Frontal cortex (tissue), 4 donors: ENCODE results near the gene IFT80. TPM values are rescaled to one million over a fixed set of nuclear protein-coding genes. Genes with fewer than 3 reads are reported as not detected.
"Not testable (repeated sequence)": the region's sequence is repeated elsewhere in the genome, so short reads cannot be mapped to it uniquely, and the experiment has no call there.

ENCODE experiments used
- DNase-seq, 2 donors: peaks; one replicate each; pipeline ENCODE4 v3.0.0; 2012; ENCODE audit warnings: low spot score in 2 of 2
- FAIRE-seq: peaks from 2 replicates; lab custom pipeline; 2012; peaks lifted over from hg19 to GRCh38; lab: Jason Lieb, UNC
- total RNA-seq: library from RNA; depleted of rRNA; stranded (reverse); fragments of >200 nt; gene quantifications from one replicate; pipeline ENCODE4 v1.2.3, GENCODE V29; 2014
- donor health status: control.
- donor health status: control.
- donor health status: control.

The IFT80 gene
- total RNA-seq, 1 donor from 2014 or later: 42.4 TPM

DNA sequence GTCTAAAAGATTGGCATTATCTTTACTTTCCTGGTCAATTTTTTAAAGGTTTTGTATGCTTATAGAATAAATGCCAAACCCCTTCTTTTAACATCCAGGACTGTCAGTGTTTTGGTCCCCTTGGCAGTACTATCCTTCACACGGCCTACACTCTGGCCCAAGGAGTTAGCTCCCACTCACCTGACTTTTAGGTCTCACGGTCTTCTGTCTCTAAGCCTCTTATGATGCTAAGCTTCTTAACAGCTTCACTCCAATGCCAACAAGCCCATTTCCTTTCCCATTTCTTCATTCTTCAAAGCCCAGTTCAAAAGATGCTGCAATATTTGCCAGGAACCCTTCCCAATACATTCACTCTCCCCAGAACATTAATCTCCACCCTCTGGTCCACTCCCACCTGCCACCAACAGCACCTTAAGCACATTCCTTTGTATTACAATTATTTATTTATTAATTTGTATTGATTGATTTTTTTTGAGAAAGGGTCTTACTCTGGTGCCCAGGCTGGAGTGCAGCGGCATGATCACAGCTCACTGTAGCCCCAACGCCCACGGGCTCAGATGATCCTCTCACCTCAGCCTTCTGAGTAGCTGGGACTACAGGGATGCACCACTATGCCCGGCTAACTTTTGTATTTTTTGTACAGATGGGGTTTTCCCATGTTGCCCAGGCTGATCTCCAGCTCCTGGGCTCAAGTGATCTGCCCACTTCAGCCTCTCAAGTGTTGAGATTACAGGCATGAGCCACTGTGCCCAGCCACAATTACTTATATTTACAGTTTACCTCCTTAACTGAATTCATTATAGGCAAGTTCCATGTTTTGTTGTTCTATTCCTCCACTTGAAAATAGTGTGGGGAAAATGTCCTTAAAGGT is 27.8 kb downstream of the IFT80 start:
- FAIRE-seq: no peak
- DNase-seq: no peak

DNA sequence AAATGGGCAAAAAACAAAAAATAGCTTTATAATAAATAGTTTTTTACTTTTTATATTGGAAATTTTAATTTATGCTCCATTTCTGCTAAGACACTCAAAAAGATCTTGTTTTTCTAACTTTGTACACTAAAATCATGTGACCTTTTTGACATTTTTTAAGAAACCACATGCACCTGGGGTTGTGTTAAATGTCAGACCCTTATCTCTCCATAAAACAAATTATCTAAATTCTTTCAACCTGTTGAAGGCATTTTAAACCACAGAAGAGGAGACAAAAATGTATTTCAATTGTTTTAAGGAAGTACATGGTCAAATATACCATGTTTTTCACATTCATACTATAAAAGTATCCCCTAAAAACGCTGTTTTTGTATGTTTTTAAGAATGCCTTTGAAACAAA is 29.2 kb downstream of the IFT80 start:
- FAIRE-seq: no peak
- no peak for DNase-seq

DNA sequence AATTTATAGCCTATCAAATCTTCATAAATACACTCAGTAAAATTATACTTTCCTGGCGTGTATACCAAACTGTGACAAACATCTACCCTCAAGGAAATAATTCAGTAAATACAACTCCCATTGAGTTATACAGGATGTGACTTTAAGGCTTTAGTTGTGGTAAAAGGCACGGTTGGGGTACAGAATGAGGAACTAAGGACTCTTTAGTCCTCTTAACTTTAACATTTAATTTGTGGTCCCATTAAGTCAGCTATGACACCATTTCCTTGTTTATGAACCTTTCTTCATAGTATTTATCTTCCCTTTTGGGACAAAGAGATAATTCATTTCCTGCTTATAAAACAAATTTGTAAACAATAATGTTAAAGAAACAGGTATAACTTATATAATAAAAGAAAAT is 30.2 kb downstream of the IFT80 start:
- no peak for FAIRE-seq
- DNase-seq: no peak

GRCh38 chr3:160365869-160366522 is 33.0 kb downstream of the IFT80 start:
- FAIRE-seq: no peak
- DNase-seq: no peak

- not testable (repeated sequence) for FAIRE-seq, DNase-seq
These were observed 36.1 kb downstream of the IFT80 start for GRCh38 chr3:160362896-160363295.

DNA sequence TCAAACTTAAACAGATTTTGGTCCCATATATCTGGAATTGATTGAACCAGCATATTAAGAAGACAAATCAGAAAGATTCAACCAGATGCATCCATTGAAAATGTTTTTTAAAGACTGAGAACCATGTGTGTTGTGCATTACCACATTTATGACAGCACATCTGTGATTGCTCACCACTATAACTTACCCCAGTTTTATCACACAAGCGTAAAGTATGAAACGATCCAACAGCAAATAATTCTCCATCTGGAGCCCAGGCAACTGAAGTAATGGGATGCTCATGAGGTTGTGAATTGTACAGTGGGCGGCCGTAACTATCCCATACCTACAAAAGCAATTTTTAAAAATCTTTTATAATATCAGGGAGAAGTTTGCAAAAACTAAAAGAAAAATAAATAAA is 43.2 kb downstream of the IFT80 start:
- DNase-seq: no peak
- FAIRE-seq: no peak

DNA sequence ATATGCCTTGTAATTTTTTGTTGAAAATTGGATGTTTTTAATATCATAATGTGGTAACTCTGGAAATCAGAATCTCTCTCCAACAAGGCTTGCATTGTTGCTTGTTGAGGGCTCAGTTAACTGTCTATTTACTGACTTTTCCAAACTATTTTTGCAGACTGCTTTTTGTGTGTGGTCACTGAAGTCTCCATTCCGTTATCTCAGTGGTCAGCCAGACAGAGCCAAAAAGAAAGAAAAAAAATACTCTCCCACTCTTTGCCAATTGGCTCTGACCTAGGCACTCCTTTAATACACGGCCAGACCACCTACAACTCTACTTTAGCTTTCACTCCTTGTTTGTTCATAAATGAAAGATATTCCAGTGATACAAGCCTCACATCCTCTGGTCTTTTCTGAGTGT is 52.5 kb downstream of the IFT80 start:
- DNase-seq (no peak), FAIRE-seq (no peak)

GRCh38 chr3:160343132-160343531 is 55.9 kb downstream of the IFT80 start:
- FAIRE-seq (peak; percentile 96), DNase-seq (peak in 1 of 2 donors; percentile 2)

DNA sequence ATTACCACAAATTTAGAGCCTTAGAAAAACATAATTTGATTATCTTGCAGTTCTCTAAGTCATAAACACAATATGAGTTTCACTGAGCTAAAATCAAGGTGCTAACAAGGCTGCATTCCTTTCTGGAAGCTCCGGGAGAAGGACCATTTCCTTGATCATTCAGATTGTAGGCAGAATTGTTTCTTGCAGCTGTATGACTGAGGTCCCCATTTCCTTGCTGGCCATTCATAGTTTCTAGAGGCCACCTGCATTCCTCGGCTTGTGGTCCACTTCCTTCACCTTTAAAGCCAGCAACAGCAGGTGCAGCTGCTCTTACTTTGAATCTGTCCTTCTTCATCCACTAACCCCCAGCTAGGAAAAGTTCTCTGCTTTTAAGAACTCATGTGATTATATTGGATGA is 58.7 kb downstream of the IFT80 start:
- no peak for DNase-seq
- FAIRE-seq: no peak

DNA sequence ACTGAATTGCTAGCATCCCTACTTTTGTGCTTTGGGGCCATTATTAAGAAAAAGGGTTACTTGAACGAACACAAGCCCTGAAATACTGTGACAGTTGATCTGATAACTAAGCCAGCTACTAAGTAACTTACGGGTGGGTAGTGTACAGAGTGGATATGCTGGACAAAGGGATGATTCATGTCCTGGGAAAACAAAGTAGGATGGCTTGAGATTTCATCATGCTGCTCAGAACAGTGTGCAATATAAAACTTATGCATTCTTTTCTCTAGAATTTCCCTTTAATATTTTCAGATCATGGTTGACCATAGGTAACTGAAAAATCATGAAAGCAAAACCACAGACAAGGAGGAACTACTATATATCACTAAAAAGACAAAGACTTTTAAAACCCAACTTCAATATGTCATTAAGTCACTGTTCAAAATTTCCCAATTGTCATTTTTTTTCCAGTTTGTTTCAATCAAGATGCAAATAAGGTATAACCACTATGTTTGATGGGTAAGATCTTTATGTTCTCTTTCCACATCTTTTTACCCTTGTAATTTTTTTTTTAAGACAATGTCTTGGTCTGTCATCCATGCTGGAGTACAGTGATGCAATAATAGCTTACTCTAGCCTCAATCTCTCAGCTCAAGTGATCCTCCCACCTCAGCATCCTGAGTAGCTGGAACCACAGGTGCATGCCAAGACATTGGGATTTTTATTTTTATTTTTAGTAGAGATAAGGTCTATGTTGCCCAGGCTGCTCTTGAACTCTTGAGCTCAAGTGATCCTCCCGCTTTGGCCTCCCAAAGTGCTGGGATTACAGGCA is 67.7 kb downstream of the IFT80 start:
- FAIRE-seq (no peak), DNase-seq (no peak)

GRCh38 chr3:160330690-160331089 is 68.3 kb downstream of the IFT80 start:
- FAIRE-seq (no peak), DNase-seq (no peak)

DNA sequence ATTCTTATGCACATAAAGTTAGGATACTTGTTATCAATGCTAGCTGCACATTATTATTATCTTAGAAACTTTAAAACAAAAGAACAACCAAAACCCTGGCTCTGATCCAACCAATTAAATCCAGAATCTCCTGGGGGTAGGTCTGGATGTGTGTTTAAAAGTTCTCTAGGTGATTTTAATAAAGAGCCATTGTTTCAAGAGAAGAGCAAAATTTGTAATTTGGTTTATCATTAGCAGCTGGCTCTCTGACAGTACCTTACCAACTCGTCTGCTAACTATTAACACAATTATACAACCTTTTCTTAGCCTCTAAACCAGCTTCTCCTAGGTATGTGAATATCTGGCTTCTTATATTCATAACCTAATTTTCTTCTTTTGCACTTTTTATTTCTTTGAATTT is 68.9 kb downstream of the IFT80 start:
- no peak for DNase-seq
- FAIRE-seq: no peak

DNA sequence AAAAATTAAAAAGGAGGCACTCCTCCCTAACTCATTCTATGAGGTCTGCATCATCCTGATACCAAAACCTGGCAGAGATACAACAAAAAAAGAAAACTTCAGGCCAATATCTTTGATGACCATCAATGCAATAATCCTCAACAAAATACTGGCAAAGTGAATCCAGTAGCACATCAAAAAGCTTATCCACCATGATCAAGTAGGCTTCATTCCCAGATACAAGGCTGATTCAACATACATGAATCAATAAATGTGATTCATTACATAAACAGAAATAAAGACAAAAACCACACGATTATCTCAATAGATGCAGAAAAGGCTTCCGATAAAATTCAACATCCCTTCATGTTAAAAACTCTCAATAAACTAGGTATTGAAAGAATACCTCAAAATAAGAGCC is 72.7 kb downstream of the IFT80 start:
- DNase-seq, FAIRE-seq: not testable (repeated sequence)

DNA sequence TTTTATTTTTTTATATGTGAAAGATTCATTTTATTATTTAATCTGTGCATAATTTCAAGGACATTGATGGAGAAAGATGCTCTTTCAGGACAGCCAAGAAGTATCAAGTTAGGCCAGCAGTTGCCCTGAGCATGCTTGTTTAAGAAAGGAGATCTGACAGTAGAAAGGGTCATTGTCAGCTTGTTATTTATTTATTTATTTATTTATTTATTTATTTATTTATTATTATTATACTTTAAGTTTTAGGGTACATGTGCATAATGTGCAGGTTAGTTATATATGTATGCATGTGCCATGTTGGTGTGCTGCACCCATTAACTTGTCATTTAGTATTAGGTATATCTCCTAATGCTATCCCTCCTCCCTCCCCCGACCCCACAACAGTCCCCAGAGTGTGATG is 77.2 kb downstream of the IFT80 start:
- DNase-seq, FAIRE-seq: not testable (repeated sequence)

GRCh38 chr3:160319322-160319721 is 79.7 kb downstream of the IFT80 start:
- FAIRE-seq: no peak
- DNase-seq: no peak

- DNase-seq: no peak
- FAIRE-seq: no peak
These were observed 84.0 kb downstream of the IFT80 start for GRCh38 chr3:160314995-160315394.

- DNase-seq (no peak), FAIRE-seq (no peak)
These were observed 86.9 kb downstream of the IFT80 start for GRCh38 chr3:160312014-160312624.

GRCh38 chr3:160302806-160303205 is 96.2 kb downstream of the IFT80 start:
- FAIRE-seq (no peak), DNase-seq (no peak)

DNA sequence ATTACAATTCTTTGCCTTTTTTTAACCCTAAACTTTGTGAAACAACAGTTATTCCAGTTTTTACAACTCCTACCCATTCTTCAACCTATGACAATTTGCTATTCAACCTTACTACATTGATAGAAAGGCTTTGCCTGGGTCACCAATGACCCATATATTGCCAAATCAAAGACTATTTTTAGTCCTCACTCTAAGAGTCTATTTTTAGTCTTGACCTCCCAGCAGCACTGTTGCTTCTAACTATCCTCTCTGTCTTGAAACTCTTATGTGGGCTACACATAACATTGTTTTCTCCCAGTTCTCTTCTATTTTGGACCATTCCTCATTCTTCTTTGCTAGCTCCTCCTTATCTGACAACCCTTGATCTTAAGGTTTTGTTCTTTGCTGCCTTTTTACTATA is 102.4 kb downstream of the IFT80 start:
- DNase-seq (no peak), FAIRE-seq (no peak)

DNA sequence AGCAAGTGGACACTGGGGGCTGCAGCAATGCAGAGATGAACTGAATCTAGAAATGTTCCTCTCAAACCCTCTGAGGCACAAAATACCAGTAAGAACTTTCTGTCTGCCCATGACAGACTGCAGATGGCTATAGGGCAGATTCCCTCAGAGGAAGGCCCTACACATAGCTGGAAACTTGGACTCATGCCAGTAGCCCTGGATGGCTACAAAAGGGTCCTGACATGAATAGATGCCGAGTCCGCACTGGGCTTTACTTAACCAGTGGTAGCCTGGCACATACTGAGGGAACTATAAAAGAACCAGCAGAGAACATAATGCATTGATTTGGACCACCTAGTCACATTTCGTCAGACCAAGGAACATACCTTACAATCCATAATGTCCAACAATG is 107.1 kb downstream of the IFT80 start:
- FAIRE-seq (no peak), DNase-seq (no peak)
